Measurements from ENCODE around the gene PRKD1. TPM values are rescaled to one million over a fixed set of nuclear protein-coding genes. Genes with fewer than 3 reads are reported as not detected.

PRKD1 gene
- total RNA-seq, 1 donor from 2014 or later, result 14.9 TPM

GRCh38 chr14:29918981-29919380 lies 8.7 kb downstream of the PRKD1 start:
- DNase-seq (no peak), ATAC-seq (no peak)
- no peak for TF ChIP-seq CTCF (IDR thresholded peaks at IDR 0.05)
- Histone ChIP-seq H3K4me1 (peaks cover 4% of the 10 kb centered on the region), H3K4me3 (no peak overlapping the region), H3K27ac (no peak overlapping the region), H3K36me3 (no peaks in the 10 kb centered on the region), H3K27me3 (ENCODE audit: low read depth) (no peaks in the 10 kb centered on the region), H3K9me3 (no peaks in the 10 kb centered on the region)
- intact Hi-C loops (cut with DNase I), result no loop called here

GRCh38 chr14:29913566-29913965 lies 14.1 kb downstream of the PRKD1 start:
- Histone ChIP-seq H3K36me3 (no peaks in the 10 kb centered on the region), H3K27ac (no peak overlapping the region), H3K27me3 (ENCODE audit: low read depth) (no peaks in the 10 kb centered on the region), H3K4me3 (no peak overlapping the region), H3K9me3 (no peaks in the 10 kb centered on the region), H3K4me1 (peaks cover 3% of the 10 kb centered on the region)
- no peak for DNase-seq
- intact Hi-C loops (cut with DNase I), result no loop called here
- no peak for ATAC-seq
- no peak for TF ChIP-seq CTCF (IDR thresholded peaks at IDR 0.05)

- no peak for TF ChIP-seq CTCF (IDR thresholded peaks at IDR 0.05)
- Histone ChIP-seq H3K36me3 (no peaks in the 10 kb centered on the region), H3K4me3 (no peak overlapping the region), H3K27ac (no peak overlapping the region), H3K27me3 (ENCODE audit: low read depth) (no peaks in the 10 kb centered on the region), H3K9me3 (no peaks in the 10 kb centered on the region), H3K4me1 (no peaks in the 10 kb centered on the region)
- intact Hi-C loops (cut with DNase I), result no loop called here
- DNase-seq, result no peak
- no peak for ATAC-seq
Measured at GRCh38 chr14:29911810-29912209, 15.8 kb downstream of the PRKD1 start.

DNA sequence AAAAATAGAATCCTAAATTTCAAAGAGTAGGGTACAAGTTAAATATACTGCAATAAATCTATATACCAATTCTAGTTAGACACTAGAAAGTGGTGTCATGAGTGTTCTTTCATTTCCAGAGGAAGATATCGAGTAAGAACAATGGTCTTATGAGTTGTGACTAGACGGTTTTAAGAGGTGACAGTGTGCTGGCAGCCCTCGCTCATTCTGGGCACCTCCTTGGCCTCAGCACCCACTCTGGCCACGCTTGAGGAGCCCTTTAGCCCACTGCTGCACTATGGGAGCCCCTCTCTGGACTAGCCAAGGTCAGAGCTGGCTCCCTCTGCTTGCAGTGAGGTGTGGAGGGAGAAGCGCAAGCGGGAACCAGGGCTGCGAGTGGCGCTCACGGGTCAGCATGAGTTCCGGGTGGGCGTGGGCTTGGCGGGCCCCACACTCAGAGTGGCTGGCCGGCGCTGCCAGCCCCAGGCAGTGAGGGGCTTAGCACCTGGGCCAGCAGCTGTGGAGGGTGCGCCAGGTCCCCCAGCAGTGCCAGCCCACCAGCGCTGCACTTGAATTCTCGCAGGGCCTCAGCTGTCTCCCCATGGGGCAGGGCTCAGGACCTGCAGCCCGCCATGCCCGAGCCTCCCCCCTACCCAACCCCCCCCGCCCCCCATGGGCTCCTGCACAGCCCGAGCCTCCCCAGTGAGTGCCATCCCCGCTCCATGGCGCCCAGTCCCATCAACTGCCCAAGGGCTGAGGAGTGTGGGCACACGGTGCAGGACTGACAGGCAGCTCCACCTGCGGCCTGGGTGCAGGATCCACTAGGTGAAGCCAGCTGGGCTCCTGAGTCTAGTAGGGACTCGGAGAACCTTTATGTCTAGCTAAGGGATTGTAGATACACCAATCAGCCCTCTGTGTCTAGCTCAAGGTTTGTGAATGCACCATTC lies 18.7 kb downstream of the PRKD1 start:
- no peaks in the 10 kb centered on the region for H3K4me1 ChIP-seq
- H3K27me3 ChIP-seq (ENCODE audit: low read depth), result no peaks in the 10 kb centered on the region
- no peak overlapping the region for H3K27ac ChIP-seq
- no peaks in the 10 kb centered on the region for H3K36me3 ChIP-seq
- no peaks in the 10 kb centered on the region for H3K9me3 ChIP-seq
- intact Hi-C loops (cut with DNase I), result no loop called here
- DNase-seq (no peak), ATAC-seq (no peak)
- H3K4me3 ChIP-seq, result no peak overlapping the region
- no peak for TF ChIP-seq CTCF (IDR thresholded peaks at IDR 0.05)

- Histone ChIP-seq H3K4me3 (no peak overlapping the region), H3K4me1 (no peaks in the 10 kb centered on the region), H3K9me3 (no peaks in the 10 kb centered on the region), H3K27ac (no peak overlapping the region), H3K36me3 (no peaks in the 10 kb centered on the region), H3K27me3 (ENCODE audit: low read depth) (no peaks in the 10 kb centered on the region)
- ATAC-seq (peak; percentile 59 to 92), DNase-seq (no peak)
- no peak for TF ChIP-seq CTCF (IDR thresholded peaks at IDR 0.05)
- intact Hi-C loops (cut with DNase I), result no loop called here
Measured at GRCh38 chr14:29906256-29906870, 21.3 kb downstream of the PRKD1 start.
